GM11168 (cell line): ENCODE data around the gene COL6A1.

Experiments used
- in situ Hi-C: fragments of 300-500 bp; cut with MboI; formaldehyde crosslinking; loops from one replicate; pipeline ENCODE4 v1.12.0; 2022; ENCODE audit warnings: low sequenced_read_pairs; ENCODE audit not compliant: unreplicated experiment

The COL6A1 gene

DNA sequence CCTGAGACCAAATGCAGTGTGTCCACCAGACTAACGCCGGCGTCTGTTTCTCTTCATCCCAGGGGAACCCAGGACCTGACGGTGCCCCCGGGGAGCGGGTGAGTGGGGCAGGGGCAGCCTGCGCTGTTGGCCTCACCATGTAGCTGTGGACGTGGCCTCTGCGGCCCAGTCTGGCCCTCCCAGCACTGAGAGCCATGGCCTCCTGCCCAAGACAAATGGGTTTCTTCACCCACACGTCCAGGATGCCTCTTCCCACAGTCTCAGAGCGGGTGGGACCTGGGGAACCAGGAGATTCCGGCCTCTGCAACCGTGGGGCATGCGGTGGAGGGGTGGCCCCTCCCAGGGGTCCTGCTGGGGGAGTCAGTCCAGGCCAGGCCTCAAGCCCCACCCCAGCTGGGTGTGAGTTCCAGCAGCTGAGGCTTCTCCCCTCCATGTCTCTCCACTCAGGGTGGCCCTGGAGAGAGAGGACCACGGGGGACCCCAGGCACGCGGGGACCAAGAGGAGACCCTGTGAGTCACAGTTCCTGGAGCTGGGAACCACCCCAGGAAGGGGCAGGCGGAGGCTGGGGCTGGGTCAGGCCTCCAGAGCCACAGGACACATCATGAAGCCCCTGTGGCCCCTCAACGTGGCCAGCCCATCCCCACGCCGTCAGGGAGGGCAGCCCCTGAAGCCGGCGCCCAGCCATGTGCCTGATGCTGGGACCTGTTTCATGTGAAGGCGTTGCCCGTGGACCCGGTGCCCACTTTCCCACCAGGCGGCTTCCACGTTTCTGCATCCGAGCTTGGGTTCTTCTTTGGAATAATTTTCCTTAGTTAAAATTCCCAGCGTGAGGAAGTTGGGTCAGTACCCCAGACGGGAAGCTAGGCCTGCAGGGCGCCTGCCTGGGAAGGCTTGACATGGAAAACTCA, 11.0 kb downstream of the COL6A1 start:
- in situ Hi-C loops, result no loop called here

DNA sequence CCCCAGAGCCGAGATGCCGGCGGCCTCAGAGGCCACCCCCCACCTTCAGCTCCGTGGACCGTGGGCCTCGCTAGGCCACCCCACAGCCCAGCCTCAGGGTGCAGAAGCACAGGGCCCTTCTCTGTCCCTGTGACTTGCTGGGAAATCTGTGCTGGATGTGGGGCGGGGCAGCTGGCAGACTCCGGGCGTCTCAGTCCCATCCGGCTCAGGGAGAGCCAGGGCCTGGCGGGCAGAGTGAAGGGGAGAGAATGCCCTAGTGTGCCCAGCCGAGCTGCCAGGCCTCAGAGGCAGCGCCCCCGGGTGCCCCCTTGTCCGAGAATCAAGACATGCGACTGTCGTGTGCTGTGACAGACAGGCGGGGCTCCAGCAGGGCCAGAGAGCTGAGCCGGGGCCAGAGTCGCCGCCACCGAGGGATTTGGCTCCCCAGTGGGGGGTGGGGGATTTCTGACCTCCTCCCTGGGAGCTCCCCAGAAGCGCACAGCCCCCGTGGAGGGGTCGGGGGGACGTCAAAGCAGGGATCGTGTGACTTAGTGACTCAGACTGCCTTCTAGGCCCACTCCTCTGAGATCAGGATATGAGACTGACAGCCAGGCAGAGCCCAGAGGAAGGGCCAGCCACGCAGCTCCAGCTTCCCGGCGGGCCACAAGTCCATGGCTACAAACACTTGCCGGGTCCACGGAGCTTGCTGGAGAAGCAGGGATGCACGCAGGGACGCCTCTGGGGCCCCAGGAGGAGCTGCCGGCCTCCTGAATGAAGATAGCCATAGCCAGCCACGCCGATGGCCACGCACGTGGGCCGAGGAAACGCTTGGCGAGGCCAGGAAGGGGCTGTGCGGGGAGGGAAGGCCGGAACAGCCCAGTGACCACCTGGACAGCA, 11.9 kb downstream of the COL6A1 start:
- in situ Hi-C loops, result no loop called here

DNA sequence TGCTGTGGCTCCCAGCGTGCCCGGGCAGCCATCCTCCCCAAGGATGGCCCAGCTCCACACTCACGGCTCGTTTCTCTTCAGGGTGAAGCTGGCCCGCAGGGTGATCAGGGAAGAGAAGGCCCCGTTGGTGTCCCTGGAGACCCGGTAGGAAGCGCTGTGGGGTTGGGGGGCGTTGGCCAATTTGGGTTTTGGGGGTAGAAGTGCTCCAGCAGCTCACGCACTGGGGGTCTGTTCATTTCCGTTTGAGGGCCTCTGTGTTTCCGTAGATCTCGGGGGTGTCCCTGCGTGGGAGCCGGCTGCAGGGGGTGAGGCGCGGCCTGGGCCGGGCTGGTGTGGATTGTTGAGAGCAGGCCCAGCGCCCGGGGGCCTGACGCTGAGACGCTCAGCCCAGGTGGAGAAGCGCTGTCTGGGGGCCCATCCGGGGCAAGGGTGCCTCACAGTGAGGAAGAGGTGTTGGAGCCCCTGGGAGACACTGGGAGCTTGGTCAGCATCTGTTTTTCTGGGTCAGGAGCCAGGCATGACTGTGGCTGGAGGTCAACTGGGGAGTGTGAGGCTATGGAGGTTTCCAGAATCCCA, 12.6 kb downstream of the COL6A1 start:
- in situ Hi-C loops, result no loop called here

DNA sequence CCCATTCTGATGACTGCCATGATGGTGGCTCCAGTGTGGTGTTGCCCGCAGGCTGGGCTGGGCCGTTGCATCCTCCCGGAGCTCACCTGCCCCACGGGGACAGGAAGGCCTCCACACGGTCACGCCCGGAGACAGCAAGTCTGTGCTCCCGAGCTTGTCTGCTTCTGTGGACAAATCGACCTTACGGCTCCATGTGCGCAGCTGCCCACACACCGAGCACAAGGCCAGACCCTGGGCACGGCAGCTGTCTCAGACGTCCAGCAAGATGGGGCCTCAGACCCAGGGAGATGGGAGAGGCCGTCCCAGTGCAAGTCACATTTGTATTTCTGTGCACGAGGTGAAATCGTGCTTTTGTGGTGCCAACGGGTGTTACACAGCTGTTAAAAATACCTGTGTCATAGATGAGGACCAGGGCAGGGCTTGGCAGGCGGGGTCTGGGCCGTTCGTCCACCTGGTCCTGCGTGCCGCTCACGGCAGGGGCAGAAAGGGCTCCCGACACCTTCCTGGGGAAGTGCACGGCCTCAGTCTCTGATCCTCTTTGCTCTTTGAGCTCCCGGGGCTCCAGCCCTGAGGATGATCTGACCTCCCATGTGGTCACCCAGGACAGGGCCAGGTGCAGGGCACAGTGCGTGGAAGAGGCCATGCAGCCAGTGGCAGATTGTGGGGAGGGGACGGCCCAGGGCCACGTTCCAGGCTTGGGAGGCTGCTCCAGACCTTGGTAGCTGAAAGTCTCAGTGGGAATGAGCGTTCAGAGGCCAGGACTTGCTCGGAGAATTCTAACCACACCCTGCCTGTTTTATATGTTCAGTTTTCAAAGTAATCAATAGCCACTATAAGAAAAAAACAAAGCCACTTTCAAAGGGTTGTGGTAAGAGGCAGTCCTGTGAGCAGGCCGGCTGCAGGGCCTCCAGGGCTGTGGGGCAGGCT, 13.5 kb downstream of the COL6A1 start:
- in situ Hi-C loops, result no loop called here

DNA sequence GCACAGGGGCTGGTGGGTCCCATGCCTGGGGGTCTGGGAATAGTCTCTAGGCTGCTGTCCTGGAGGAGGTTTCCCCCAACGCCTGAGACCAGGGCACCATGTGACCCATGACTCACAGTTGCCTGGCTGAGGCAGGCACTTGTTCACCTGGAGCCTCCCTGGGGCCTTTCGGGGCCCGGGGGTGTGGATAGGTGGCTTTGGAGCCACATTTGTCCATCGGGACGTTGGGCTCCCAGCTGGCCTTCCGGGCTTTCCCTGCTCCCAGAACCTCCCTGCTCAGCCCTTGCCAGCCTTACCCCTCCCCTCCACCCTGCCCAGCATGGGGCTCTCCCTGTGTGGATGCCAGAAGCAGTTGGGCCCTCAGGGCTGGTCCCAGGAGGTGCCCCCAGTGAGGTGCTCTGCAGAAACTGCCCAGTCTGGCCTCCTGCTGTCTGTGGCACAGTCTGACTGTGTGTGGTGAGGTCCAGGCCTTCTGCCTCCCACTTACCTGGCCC, 14.2 kb downstream of the COL6A1 start:
- in situ Hi-C loops, result no loop called here

DNA sequence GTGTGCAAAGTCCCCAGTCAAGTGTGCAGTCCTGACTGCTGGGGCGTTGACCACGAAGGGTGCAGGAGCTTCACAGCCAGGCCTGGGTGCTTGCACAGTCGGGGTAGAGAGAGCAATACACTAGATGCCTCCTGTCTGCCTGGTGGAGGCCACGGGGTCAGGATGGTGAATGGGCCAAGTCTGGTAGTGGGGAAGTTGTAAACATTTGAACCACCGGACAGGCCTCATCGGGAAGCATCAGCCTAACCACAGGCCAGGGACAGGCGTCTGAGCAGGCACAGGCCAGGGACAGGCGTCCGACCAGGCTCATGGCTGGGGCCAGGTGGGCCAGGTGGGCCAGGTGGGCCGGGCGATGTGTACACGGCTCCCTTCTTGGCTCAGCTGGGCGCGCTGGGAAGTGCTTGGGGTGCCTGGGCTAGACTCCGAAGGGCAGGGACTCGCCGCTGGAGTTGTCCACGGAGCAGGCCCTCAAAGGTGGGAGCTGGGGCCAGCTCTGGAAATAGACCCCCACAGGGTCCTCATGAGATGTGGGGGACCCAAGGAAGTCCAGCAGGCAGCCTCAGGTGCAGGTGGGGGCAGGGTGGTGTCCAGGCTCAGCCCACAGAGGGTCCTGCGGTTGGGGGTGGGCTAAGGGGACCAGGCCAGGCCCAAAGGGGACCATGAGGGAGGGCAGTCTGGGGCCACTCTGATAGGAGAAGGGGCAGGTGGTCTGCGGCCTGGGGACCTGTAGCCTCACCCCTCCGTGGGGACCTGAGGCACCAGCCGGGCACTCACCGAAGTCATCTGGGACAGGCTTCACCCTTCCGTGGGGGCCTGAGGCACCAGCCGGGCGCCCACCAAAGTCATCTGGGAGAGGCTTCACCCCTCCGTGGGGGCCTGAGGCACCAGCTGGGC, 15.0 kb downstream of the COL6A1 start:
- in situ Hi-C loops, result no loop called here

DNA sequence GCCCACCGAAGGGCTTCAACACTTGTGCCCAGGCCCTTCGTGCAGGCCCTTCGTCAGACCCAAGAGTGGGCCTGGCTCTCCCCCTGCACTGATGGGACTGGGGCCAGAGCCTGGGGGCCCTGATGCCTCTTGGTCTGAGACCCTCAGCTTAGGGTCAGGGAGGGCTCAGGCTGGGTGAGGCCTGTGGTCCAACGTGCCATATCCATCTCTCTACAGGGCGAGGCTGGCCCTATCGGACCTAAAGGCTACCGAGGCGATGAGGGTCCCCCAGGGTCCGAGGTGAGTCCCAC, 15.6 kb downstream of the COL6A1 start:
- in situ Hi-C loops, result no loop called here

DNA sequence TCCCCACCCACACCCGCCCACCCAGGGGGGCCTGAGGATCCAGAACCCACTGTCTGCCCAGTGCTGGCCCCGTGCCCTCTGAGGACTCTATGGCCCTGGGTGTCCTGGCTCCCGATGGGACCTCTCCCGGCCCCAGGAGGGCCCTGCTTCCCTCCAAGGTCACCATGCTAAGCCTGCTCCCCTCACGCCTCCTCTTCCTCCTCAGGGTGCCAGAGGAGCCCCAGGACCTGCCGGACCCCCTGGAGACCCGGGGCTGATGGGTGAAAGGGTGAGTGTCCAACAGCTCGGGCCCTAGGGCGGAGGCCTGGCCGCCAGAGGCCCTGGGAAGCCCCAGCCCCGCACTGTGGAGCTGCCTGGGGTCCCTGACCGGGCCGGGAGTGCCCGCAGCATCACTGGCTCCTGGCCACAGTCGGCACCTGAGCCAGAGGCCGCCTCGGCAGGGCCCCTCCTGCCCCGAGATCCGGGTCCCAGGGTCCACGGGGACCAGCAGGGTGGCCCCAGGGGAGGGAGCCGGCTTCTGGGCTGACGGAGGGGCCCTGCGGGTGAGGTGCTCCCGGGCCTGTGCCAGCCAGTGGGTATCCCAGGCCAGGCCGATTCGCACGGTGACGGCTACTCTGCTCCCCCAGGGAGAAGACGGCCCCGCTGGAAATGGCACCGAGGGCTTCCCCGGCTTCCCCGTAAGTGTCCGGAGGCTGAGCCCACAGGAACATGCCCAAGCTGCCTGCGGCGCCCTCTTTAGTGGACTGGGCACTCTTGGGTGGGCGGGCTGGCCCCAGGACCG, 16.1 kb downstream of the COL6A1 start:
- in situ Hi-C loops, result no loop called here

DNA sequence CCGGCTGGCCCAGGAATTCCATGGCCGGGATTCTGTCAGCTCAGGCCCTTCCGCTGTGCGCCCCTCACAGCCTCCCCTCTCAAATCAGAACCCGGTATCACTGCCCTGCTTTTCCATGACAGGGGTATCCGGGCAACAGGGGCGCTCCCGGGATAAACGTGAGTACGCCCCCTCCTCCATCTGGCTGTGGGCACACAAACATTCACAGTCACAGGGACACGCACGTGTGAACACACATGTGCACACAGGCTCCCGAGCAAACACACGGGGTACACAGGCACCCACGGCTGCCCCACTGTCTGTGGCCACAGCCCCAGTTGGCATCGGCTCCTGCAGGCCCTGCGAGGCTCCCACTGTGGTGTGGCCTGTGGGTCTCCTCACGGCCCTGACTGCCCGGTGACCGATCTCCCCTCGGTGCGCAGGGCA, 16.7 kb downstream of the COL6A1 start:
- in situ Hi-C loops, result no loop called here

DNA sequence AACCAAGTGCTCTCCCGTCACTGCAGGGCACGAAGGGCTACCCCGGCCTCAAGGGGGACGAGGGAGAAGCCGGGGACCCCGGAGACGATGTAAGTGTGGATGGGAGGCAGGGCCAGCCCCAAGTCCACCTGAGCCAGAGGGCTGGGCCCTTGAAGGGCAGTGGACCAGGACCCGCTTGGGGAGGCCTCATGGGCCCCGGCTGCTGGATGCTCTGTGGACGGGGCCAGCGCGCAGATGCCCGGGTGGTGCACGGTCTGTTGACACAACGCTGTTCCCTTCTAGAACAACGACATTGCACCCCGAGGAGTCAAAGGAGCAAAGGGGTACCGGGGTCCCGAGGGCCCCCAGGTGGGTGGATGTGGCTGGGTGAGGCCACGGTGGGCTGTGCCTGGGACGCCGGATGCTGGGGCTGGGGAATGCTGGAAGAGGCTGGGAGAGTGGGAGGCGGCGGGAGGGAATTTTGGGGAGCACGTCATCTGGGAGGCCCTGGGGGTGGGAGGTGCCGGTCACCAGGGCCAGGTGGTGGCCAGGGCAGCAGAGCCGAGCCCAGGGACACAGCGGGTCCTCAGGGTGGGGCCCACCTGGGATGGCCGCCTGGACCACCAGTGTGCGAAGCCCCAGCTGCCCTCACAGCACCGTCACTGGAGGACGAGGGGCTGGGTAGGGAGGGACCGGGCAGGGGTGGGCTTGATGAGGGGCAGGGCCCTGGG, 17.5 kb downstream of the COL6A1 start:
- in situ Hi-C loops, result no loop called here

DNA sequence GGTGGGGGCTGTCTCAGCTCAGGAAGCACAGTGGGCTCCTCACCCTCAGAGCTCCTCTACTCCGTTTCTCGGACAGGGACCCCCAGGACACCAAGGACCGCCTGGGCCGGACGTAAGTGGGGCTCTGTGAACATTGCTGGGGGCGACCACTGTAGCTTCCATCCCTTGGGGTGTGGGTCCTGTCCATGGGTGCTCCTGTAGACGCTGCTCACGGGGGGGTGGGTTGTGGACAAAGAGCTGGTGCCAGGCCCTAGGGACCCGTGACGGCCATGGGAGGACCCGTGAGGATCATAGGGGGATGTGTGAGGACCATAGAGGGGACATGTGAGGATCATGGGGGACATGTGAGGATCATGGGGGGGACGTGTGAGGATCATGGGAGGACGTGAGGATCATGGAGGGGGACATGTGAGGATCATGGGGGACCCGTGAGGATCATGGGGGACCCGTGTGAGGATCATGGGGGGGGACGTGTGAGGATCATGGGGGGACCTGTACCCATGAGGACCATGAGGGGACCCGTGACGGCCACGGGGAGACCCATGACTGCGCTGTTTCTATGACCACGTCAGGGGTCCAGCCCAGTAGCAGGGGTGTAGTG, 18.1 kb downstream of the COL6A1 start:
- in situ Hi-C loops, result no loop called here

DNA sequence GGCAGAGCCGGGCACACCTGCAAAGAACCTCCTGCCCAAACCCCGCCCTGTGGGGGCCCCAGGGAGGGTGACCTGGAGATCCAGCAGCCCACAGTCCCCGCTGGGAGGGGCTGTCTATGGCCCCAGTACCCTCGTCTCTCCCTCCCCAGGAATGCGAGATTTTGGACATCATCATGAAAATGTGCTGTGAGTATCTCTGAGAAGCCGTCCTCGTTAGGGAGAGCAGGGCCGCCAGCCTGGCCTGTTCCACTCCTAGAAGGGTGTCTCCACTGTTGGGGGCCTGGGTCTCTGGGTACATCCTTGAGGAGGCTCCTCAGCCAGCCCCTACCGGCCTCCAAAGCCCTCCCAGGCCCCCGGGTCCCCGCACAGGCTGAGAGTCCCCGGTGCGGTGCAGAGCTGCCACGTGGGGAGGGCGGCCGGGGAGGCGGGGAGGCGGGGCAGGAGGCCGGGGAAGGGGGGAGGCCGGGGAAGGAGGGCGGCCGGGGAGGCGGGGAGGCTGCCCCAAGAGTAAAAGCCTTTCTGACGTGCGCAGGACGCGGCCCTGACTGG, 18.7 kb downstream of the COL6A1 start:
- in situ Hi-C loops, result no loop called here

DNA sequence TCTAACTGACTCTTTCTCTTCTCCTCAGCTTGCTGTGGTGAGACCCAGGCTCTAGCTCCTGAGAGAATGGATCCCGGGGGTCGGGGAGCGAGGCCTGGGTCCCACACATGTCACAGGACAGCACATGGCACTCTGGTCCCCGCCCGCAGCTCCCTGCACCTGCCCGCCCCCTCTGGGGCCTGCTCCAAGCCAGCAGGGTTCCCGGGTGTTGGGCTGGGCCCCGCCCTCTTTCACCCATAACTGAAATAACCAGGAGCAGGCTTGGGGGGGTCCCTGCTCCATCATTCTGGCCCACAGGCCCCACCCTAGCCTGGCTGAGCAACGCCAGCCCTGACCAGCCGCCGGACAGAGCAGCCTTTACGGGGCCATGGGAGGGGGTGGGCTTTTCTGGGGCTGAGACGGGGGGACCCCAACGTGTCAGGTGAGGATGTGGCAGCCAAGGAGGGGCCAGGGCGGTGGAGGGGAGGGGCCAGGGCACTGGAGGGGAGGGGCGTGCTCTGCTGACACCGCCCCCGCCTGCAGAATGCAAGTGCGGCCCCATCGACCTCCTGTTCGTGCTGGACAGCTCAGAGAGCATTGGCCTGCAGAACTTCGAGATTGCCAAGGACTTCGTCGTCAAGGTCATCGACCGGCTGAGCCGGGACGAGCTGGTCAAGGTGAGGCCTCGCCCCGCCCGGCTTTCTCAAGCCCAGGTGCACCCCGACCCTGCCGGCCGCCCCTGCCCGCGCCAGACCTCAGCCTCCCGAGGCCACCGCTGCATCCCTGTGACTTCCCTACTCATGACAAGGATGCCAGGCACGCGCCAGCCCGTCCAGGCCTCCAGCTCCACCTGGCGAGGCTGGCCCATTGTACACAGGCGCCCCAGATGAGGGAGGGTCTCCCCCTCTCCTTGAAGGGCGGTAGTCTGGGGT, 19.4 kb downstream of the COL6A1 start:
- in situ Hi-C loops, result no loop called here

DNA sequence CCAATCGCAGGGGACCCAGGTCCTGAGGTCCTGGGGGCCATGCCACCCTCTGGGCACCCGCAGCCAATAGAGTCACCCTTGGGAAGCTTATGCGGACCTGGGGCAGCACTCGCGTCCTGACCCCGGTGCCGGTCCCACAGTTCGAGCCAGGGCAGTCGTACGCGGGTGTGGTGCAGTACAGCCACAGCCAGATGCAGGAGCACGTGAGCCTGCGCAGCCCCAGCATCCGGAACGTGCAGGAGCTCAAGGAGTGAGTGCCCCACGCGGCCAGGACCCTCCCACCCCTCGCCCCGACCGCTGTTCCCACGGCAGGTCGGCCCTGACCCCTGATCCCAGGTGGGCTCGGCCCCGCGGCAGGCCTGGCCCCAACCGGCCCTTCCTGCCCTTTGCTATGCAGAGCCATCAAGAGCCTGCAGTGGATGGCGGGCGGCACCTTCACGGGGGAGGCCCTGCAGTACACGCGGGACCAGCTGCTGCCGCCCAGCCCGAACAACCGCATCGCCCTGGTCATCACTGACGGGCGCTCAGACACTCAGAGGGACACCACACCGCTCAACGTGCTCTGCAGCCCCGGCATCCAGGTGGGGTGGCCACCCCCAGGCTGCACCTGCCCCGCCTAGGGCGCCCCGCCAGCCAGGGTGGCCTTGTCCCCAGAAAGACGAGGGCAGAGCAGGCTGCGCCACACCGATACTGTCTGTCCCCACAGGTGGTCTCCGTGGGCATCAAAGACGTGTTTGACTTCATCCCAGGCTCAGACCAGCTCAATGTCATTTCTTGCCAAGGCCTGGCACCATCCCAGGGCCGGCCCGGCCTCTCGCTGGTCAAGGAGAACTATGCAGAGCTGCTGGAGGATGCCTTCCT, 20.5 kb downstream of the COL6A1 start:
- in situ Hi-C loops, result no loop called here
